ENCODE measurements around the gene ZCCHC14.

DNA sequence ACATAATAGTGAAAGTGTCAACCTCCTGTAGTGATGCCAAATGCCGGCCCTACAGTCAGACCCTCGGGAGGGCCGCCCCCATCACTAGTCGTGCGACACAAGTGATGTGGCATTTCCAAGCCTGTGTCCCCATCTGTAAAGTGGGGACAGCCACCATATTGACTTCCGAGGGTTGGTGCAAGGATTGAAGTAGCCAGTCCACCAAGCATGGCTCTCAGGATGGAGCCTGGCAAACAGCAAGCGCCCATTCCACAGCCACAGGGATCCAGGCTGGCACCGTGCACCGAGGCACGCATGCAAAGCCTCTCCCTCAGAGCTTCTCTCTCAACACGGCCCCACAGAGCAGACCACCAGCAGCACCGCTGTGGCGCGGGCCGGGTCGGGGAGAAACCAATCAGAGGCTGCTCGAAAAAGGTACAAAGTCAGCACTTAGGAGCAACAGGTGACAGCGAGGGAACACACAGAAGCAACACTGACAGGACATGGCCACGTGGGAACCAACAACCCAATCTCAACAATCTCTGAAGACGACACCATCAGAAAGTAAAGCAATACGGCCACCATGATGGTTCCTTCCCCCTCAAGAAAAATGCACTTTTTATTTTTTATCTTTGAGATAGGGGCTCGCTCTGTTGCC is 20.6 kb downstream of the ZCCHC14 start:
- TF ChIP-seq CTCF (IDR thresholded peaks at IDR 0.05 in 2 of 3, conservative IDR thresholded peaks at IDR 0.05 in 1 of 3; ENCODE audit: borderline replicate concordance in 1 of 3, insufficient read depth in 1 of 3, low read depth in 2 of 3, low read length in 2 of 3) (no peak), POLR2A (IDR thresholded peaks at IDR 0.05; ENCODE audit: borderline replicate concordance, extremely low read depth, insufficient read depth, insufficient read length) (no peak), EZH2phosphoT487 (IDR thresholded peaks at IDR 0.05; ENCODE audit: borderline replicate concordance) (no peak), SRF (IDR thresholded peaks at IDR 0.05; ENCODE audit: low read depth) (no peak), POLR2AphosphoS5 (IDR thresholded peaks at IDR 0.05; ENCODE audit: low read depth, low read length) (no peak), SP1 (IDR thresholded peaks at IDR 0.05; ENCODE audit: low read depth) (no peak), CEBPB (IDR thresholded peaks at IDR 0.05; ENCODE audit: low read depth) (no peak), YY1 (IDR thresholded peaks at IDR 0.05; ENCODE audit: extremely low read depth, insufficient replicate concordance, low read depth, low read length) (no peak), EZH2 (IDR thresholded peaks at IDR 0.05) (no peak), RAD21 (IDR thresholded peaks at IDR 0.05; ENCODE audit: low read depth) (no peak), ELF1 (IDR thresholded peaks at IDR 0.05; ENCODE audit: borderline replicate concordance, low read depth) (no peak)

Measured in HCT116 (cell line).